Stimulated activated CD8-positive, alpha-beta memory T cell treated with anti-CD3 and anti-CD28 coated beads, Interleukin-15, amount 100 ng/mL, for 4 hours (primary cell): ENCODE data around the gene TDRD12.
A peak's percentile ranks its signal among the peaks of the same experiment; 100 is the strongest.
"Not testable (repeated sequence)": the region's sequence is repeated elsewhere in the genome, so short reads cannot be mapped to it uniquely, and the experiment has no call there.

Source experiments
- DNase-seq, 2 donors: peaks; one replicate each; pipeline ENCODE4 v3.0.0-alpha.2; 2020; ENCODE audit warnings: low read depth in 2 of 2

Gene TDRD12

DNA sequence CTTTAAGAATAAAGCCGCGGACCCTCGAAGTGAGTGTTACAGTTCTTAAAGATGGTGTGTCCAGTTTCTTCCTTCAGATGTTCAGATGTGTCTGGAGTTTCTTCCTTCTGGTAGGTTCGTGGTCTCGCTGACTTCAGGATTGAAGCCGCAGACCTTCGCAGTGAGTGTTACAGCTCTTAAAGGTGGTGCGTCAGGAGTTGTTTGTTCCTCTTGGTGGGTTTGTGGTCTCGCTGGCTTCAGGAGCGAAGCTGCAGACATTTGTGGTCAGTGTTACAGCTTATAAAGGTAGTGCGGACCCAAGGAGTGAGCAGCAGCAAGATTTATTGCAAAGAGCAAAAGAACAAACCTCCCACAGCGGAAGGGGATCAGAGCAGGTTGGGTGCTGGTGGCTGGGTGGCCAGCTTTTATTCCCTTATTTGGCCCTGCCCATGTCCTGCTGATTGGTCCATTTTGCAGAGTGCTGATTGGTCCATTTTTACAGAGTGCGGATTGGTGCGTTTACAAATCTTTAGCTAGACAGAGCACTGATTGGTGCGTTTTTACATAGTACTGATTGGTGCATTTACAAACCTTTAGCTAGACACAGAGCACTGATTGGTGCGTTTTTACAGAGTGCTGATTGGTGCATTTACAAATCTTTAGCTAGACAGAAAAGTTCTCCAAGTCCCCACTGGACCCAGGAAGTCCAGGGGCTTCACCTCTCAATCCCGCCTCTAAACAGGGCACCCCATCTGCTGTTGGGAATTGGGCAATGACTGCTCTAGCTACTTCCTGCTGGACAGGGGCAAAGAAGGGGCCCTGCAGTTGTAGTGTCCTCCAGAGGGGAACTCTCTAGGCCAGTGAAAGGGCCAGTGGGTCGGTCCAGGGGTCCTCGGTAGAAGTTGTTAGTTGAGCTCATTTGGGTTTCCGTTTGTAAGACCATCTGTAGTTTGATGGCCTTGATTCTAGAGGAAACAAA, 26.1 kb upstream of the TDRD12 start:
- DNase-seq: peak in 1 of 2 donors; percentile 6

DNA sequence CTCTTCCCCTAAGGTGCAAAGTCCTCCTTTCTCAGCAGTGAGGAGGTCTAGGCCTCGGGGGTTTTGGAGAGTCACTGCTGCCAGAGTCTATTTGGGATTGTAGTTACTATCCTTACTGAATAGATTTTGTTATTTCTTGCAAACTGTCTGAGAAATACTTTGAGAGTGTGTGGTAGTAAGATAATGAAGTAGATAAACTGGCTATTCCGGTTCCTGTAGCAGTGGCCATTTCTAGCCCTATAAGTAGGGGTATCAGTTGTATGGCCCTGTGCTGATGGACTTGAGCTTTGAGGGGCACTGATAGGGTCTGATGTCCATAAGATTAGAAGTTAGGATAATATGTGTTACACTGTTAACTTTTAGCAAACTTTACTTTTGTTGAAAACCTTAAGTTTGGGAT, 25.3 kb upstream of the TDRD12 start:
- not testable (repeated sequence) for DNase-seq

DNA sequence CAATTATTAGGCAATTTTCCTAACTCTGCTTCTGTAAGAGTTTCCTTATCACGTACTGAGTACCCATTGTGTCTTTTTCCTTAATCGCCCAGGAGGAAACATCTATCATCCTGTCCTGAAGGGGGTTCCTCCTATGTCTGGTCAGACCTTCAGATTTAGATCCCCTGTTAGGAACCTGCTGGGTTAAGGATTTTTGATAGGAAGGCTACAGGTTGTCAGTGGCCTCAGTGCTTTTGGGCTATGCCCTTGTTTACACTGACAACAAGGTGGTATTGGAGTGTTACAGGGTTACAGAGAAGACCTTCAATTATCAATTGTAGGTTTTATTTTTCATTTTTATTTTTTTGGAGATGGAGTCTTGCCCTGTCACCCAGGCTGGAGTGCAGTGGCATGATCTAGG, 24.7 kb upstream of the TDRD12 start:
- not testable (repeated sequence) for DNase-seq

DNA sequence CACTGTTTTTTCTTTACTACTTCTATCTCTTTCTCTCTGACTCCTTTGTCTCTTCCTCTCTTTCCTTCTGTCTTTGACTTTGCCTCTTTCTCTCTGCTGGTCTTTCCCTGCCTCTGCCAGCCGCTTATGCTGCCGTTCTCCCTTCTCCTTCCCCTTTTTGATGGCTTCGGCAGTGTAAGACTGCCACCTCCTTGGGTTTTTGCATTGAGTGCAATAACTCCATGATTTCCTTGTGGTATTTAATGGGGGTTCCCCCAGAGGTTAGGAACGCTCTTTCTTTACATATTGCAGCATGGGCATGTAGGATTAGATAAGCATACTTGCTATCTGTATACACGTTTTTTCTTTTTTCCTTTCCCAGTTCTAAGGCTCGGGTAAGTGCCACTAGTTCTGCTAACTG, 24.1 kb upstream of the TDRD12 start:
- DNase-seq: not testable (repeated sequence)

DNA sequence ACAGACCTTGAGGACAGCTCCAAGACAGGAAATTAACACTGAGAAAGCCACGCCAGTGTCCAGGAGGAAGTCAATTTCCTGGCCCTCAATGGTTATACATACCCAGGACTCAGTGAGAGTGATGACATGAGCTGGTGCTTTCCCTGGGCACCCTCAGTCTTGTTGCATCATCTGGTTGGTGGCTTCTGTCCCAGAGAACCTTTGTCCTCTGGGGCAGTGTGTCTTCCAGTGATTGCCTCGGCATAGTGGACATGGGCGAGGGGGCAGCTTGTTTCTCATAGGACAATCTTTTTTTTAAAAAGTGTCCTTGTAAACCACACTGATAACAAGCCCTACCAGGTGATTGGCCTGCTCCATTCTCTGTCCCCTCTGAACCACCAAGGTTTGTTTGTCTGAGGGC, 22.8 kb upstream of the TDRD12 start:
- DNase-seq: not testable (repeated sequence)

DNA sequence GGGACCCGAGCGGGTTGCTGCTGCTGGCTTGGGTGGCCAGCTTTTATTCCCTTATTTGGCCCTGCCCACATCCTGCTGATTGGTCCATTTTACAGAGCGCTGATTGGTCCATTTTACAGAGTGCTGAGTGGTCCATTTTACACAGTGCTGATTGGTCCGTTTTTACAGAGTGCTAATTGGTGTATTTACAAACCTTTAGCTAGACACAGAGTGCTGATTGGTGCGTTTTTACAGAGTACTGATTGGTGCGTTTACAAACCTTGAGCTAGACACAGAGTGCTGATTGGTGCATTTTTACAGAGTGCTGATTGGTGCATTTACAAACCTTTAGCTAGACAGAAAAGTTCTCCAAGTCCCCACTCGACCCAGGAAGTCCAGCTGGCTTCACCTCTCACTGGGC, 19.4 kb upstream of the TDRD12 start:
- not testable (repeated sequence) for DNase-seq

DNA sequence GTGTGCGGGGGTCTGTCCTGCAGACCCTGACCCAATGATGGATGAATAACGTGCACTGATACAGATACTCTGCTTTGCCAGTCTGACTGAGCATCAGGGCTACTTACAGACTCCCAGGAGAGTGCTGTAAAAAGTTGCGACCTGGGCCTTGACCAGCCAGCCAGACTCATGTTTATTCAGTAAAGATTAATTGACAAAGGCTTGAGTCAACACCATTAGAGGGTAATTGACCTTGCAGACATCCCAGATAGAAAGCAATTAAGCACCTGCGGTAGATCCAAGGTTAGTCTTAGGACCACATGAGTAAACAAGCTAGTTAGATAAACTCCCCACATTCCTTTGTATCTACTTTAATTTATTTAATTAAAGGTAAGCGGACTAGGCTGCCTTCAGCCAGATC, 17.6 kb upstream of the TDRD12 start:
- no peak for DNase-seq

DNA sequence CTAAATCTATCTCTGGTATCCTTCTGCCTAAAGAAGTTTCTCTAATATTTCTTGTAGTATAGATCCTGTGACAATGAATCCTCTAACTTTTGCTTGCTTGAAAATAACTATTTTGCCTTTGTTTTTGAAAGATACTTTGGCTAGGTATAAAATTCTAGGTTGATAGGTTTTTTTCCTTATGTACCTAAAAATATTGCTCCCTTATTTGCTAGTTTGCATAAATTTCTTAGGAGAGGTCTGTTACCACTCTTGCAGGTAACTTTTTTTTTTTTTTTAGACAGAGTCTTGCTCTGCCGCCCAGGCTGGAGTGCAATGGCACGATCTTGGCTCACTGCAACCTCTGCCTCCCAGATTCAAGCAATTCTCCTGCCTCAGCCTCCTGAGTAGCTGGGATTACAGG, 15.6 kb upstream of the TDRD12 start:
- not testable (repeated sequence) for DNase-seq

DNA sequence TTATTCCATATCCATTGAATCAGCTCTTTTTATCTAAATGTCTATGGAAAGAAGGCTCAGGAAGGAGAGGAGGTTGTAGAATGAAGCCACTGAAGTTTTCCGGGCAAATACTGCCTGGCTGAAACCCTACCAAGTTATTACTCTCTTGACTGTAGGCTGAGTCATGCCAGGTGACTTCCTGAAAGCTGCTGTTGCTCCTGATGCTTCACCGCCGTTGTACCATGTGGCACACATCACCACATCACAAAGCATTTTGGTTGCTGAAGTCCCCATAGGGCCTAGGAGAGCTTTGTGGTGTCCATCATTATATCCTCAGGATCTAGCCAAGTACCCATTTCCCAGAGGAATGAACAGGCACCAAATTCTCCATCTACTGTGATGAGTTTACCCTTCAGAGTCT, 11.1 kb upstream of the TDRD12 start:
- DNase-seq: no peak

DNA sequence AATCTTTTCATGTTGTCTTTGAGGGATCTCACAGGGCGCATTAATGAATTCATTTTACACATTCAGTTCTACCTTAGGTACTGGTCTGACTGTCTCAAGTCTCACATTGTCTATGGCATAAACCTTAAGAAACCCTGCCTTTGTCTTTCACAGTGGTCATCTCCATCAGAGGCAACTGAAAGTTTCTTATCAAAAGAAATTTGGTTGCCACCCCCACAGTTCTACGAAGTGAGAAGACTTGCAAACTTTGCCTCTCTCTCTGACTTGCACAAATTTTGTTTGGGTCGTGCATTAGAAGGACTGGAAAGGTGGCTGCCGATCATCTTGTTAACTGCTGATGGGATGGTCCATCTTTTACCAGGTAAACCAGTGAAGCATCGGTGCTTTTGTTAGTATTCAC, 10.5 kb upstream of the TDRD12 start:
- no peak for DNase-seq

DNA sequence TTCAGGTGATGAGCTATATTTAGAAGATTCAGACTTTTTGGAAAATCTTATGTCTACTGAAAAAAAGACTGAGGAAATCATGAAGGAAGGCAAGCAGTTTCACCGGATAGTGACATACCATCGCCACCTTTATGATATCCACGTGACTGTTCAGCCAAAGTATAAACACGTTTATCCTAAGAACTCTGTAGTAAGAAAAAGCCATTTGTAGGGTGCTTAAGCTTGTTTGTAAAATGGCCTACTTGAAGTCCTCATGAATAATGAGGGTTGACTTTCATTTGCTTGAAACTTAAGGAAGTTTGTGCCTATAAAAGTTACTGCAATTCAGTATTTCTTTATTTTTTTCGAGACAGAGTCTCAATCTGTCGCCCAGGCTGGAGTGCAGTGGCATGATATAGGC, 7.8 kb upstream of the TDRD12 start:
- DNase-seq: no peak

DNA sequence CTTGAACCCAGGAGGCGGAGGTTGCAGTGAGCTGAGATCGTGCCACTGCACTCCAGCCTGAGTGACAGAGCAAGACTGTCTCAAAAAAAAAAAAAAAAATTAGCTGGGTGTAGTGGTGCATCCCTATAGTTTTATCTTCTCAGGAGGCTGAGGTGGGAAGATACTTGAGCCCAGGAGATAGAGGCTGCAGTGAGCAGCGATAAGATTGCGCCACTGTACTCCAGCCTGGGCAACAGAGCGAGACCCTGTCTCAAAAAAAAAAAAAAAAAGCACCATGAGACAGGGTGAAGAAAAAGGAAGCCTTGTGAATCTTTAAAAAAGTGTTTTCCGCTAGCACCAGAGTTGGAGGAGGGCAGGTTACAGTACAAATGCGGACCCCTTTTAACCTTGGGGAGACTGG, 3.4 kb upstream of the TDRD12 start:
- not testable (repeated sequence) for DNase-seq

DNA sequence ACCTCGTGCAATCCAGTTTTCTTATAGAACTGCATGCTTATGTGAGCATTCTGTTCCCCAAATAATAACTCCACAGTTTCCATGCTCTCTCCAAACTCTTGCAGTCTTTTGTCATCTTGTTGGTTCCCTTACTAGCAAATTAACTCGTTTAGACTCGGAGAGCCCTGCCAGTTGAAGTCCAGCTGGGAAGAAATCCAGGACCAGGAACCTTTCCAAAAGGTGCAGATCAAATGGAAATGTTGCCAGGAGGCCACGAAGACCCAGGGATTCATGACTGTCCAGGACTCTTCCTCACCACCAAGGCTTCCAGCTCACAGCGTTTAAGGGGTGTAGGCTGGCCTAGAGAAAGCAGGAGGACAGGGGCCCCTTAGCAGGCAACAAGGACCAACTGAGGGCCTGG, 2.1 kb upstream of the TDRD12 start:
- DNase-seq: no peak

DNA sequence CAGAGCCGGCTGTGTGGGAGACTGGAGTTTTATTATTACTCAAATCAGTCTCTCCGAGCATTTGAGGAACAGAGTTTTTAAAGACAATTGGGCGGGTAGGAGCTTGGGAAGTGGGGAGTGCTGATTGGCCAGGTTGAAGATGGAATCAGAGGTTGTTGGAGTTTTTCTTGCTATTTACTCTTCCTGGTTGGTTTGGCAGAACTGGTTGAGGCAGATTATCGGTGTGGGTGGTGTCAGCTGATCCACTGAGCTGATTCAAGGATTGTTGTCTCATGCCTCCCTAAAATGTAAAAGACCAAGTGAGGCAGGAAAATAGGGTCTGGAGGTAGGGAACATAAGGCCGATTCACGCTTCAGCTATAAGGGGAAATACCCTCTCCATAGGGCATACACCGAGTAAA, 1.3 kb upstream of the TDRD12 start:
- DNase-seq: no peak

DNA sequence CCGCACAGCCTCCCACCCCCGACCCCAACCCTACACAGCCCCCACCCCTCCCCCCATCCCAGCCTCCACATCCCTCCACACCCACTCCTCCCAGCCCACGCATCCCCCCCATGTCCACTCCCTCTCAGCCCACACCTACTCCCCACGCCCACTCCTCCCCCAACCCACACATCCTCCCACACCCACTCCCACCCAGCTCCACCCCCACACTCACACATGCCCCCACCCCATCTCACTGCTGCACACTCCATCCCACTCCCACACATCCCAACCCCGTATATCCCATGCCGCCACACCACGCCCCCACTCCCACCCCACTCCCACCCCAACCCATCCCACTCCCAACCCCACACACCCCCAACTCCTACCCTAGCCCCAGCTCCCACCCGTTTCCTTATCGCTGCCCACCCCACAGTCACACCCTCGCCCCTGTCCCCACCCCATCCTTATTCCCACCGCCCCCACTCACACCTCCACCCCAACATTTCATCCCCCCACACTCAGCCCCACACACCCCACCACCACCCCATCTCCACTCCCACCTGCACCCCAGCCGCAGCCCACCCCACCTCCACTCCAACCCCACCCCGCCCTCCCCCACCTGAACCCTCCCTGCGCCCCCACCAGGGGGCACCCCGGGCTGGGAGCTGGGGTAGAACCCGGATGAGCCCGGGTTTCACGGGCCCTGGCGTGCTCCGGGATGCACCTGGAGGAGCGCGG, 809 bp downstream of the TDRD12 start:
- DNase-seq: no peak

DNA sequence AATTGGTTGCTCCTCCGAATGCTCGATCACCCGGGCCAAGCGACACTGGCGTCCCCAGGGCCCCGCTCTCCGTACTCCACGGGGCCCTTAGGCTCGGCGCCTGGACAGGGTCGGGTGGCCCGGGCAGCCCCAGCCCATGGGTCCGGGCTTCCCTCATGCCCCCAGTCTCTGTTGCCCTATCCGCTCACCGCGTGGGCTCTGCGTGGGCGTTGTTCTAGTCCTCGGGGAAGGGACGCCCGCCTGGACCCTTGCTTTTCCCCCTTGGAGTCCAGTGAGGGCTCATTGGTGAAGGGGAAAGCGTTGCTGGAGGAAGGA, 1.3 kb downstream of the TDRD12 start:
- no peak for DNase-seq

DNA sequence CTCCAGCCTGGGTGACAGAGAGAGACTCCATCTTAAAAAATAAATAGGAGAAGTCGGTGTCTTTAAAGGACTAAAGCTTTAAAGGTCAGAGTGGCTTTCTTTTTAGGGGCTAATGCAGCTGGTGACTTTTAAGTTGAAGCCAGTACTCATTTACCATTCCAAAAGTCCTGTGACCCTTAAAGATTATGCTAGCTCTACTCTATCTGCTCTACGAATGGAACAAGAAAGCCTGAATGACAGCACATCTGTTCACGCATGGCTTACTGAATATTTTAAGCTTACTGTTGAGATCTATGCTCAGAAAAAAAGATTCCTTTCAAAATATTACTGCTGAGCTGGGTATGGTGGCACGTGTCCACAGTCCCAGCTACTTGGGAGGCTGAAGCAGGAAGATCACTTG, 16.4 kb downstream of the TDRD12 start:
- DNase-seq: no peak

DNA sequence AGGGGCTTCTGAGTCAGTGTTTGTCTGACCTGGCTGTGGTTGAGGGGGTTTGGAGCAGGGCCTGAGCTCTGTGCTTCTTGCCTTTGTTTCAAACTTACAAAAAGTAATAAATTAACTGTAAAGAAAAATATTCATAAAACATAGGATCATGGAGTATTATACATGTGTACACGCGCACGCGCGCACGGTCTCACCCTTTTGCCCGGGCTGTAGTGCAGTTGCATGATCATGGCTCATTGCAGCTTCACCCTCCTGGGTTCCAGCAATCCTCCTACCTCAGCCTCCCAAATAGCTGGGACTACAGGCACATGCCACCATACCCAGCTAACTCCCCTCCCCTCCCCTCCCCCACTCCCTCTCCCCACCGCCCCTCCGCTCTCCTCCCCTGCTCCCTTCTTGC, 23.5 kb downstream of the TDRD12 start:
- DNase-seq: no peak

DNA sequence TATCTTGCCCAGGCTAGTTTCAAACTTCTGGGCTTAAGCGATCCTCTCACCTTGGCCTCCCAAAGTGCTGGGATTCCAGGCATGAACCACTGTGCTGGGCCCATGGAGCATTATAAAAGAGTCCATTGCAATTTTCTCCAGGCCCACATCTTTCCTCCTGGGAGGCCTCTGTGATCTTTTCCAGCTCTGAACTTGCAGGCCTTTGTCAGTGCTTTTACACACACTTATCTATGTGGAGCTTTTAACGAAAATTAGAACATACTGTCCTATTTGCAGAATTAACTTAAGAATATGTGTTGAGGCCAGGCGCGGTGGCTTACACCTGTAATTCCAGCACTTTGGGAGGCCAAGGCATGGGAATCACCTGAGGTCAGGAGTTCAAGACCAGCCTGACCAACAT, 23.9 kb downstream of the TDRD12 start:
- no peak for DNase-seq

DNA sequence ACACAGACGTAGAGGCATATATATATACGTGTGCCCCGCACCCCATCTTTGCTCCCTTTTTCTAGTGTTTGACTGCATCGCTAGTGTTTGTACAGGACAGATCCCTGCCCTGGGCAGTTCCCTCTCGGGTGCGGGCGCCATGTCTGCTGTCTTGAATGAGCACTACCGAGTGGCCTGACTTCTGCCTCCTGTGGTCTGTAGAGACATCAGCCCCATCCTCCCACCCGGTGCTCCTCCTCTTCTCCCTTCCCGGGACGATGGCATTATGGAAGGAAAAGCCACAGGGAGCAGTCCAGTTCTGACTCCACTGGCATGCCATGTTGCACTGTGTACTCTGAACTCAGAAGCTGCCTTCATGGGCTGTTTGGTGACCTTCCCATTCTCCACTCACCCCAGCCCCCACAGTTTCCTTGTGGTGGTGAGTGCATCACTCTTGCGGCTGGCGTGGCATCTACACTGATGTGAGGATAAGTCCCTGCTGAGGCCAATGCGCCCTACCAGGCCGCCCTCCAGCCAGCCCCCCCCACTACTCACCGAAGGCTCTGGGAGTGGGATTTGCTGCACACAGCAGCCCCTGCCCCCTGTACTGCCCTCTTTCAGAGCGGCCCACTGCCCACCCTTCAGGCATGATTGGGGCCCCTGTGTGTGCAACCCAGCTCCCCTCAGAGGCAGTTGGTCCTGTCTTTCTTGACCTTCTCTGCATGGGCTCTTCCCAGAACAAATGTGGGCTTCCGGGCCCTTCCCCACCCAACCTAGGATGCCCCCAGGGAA, 25.2 kb downstream of the TDRD12 start:
- DNase-seq: no peak

DNA sequence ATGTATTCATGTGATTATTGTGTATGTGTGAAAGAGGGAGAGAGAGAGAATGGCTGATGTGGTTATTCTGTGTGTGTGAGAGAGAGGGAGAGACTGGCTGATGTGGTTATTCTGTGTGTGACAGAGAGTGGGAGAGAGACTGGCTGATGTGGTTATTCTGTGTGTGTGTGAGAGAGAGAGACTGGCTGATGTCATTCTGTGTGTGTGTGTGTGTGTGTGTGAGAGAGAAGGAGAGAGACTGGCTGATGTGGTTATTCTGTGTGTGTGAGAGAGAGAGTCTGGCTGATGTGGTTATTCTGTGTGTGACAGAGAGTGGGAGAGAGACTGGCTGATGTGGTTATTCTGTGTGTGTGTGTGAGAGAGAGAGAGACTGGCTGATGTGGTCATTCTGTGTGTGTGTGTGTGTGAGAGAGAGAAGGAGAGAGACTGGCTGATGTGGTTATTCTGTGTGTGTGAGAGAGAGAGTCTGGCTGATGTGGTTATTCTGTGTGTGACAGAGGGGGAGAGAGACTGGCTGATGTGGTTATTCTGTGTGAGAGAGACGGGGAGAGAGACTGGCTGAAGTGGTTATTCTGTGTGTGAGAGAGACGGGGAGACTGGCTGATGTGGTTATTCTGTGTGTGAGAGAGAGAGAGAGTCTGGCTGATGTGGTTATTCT, 26.2 kb downstream of the TDRD12 start:
- DNase-seq: not testable (repeated sequence)

DNA sequence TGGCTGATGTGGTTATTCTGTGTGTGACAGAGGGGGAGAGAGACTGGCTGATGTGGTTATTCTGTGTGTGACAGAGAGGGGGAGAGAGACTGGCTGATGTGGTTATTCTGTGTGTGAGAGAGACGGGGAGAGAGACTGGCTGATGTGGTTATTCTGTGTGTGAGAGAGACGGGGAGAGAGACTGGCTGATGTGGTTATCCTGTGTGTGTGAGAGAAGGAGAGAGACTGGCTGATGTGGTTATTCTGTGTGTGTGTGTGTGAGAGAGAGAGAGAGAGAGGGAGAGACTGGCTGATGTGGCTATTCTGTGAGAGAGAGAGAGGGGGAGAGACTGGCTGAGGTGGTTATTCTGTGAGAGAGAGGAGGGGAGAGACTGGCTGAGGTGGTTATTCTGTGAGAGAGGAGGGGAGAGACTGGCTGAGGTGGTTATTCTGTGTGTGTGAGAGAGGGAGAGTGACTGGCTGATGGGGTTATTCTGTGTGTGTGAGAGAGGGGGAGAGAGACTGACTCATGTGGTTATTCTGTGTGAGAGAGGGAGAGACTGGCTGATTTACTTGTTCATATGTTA, 27.1 kb downstream of the TDRD12 start:
- DNase-seq: not testable (repeated sequence)
